KOPT-K1 (cell line): ENCODE data around the gene CCDC102B.

Experiments used
- H3K27ac ChIP-seq: fragments of 200-600 bp; sonication (generic); 2 replicates; pipeline ENCODE4 v1.5.1; 2016; ENCODE audit warnings: antibody characterized with exemption, mild to moderate bottlenecking, low read depth, low read length; ENCODE audit not compliant: poor library complexity, severe bottlenecking
- H3K36me3 ChIP-seq: fragments of 200-600 bp; sonication (generic); 2 replicates; pipeline ENCODE4 v1.5.1; 2017; ENCODE audit warnings: antibody characterized with exemption, mild to moderate bottlenecking, low read length, moderate library complexity; ENCODE audit not compliant: insufficient read depth
- H3K9me3 ChIP-seq: fragments of 200-600 bp; sonication (generic); 2 replicates; pipeline ENCODE4 v1.5.1; 2017; ENCODE audit warnings: antibody characterized with exemption, low read length, mild to moderate bottlenecking; ENCODE audit not compliant: insufficient read depth, poor library complexity, severe bottlenecking

Gene CCDC102B

GRCh38 chr18:69102959-69103358, 305.1 kb downstream of the CCDC102B start:
- Histone ChIP-seq H3K9me3 (no peaks in the 10 kb centered on the region), H3K36me3 (no peaks in the 10 kb centered on the region), H3K27ac (no peak overlapping the region)
